ENCODE data around the gene YY1. TPM values are rescaled to one million over a fixed set of nuclear protein-coding genes. Genes with fewer than 3 reads are reported as not detected.

Gene YY1
- total RNA-seq, 2 experiments from 2014 or later = 86.4 to 89.6 TPM

GRCh38 chr14:100317389-100317788, 78.4 kb downstream of the YY1 start:
- H3K27ac Mint-ChIP-seq = peak overlapping the region; percentile 68

GRCh38 chr14:100317912-100318808, 79.2 kb downstream of the YY1 start:
- POLR2A ChIA-PET = no interaction called here
- DNase-seq (peak; percentile 83), ATAC-seq (ENCODE audit: low read depth) (peak; percentile 95)
- no peaks in the 10 kb centered on the region for H3K9me3 Mint-ChIP-seq
- peak overlapping the region; percentile 68 for H3K27ac Mint-ChIP-seq
- H3K4me3 Mint-ChIP-seq = peak overlapping the region; percentile 78
- peaks cover 7% of the 10 kb centered on the region for H3K4me1 Mint-ChIP-seq
- H3K36me3 Mint-ChIP-seq = no peaks in the 10 kb centered on the region
- no peaks in the 10 kb centered on the region for H3K27me3 Mint-ChIP-seq

More at GRCh38 chr14:100317389-100317788, 78.4 kb downstream of the YY1 start:
- no peaks in the 10 kb centered on the region for H3K36me3 Mint-ChIP-seq
- peaks cover 7% of the 10 kb centered on the region for H3K4me1 Mint-ChIP-seq
- DNase-seq (no peak), ATAC-seq (ENCODE audit: low read depth) (no peak)
- peaks cover 4% of the 10 kb centered on the region for H3K27me3 Mint-ChIP-seq
- POLR2A ChIA-PET = no interaction called here
- H3K9me3 Mint-ChIP-seq = no peaks in the 10 kb centered on the region
- peak overlapping the region; percentile 78 for H3K4me3 Mint-ChIP-seq

GRCh38 chr14:100320157-100320856, 81.4 kb downstream of the YY1 start:
- POLR2A ChIA-PET = interaction anchor here (0.7 kb wide), 1 partner anchor 18 kb away, joined by 3 read pairs; no protein-coding TSS in a partner anchor
- H3K4me3 Mint-ChIP-seq = no peak overlapping the region
- H3K27ac Mint-ChIP-seq = no peak overlapping the region
- ATAC-seq (ENCODE audit: low read depth) (no peak), DNase-seq (no peak)
- H3K4me1 Mint-ChIP-seq = peaks cover 7% of the 10 kb centered on the region
- no peaks in the 10 kb centered on the region for H3K27me3 Mint-ChIP-seq
- H3K36me3 Mint-ChIP-seq = no peaks in the 10 kb centered on the region
- no peaks in the 10 kb centered on the region for H3K9me3 Mint-ChIP-seq

- no peaks in the 10 kb centered on the region for H3K36me3 Mint-ChIP-seq
- no peaks in the 10 kb centered on the region for H3K27me3 Mint-ChIP-seq
- POLR2A ChIA-PET = no interaction called here
- no peak overlapping the region for H3K27ac Mint-ChIP-seq
- ATAC-seq (ENCODE audit: low read depth) (no peak), DNase-seq (no peak)
- no peak overlapping the region for H3K4me3 Mint-ChIP-seq
- no peaks in the 10 kb centered on the region for H3K9me3 Mint-ChIP-seq
- H3K4me1 Mint-ChIP-seq = peaks cover 7% of the 10 kb centered on the region
These were observed 82.7 kb downstream of the YY1 start for GRCh38 chr14:100321473-100322137.

GRCh38 chr14:100322138-100322957, 83.4 kb downstream of the YY1 start:
- no peak overlapping the region for H3K4me3 Mint-ChIP-seq
- no peaks in the 10 kb centered on the region for H3K27me3 Mint-ChIP-seq
- POLR2A ChIA-PET = no interaction called here
- H3K4me1 Mint-ChIP-seq = peaks cover 7% of the 10 kb centered on the region
- ATAC-seq (ENCODE audit: low read depth) (no peak), DNase-seq (no peak)
- H3K36me3 Mint-ChIP-seq = no peaks in the 10 kb centered on the region
- H3K9me3 Mint-ChIP-seq = no peaks in the 10 kb centered on the region
- H3K27ac Mint-ChIP-seq = no peak overlapping the region

- Mint-ChIP-seq H3K27me3 (no peaks in the 10 kb centered on the region), H3K4me3 (no peak within 1 kb of the TSS), H3K9me3 (no peaks in the 10 kb centered on the region), H3K27ac (no peak within 1 kb of the TSS), H3K4me1 (peaks cover 4% of the 10 kb centered on the region), H3K36me3 (no peaks in the 10 kb centered on the region)
- ATAC-seq (ENCODE audit: low read depth) = no peak
- DNase-seq = no peak
- POLR2A ChIA-PET = no interaction called here
These were observed 84.4 kb downstream of the YY1 start, which contains the start of gene SLC25A47 for GRCh38 chr14:100323121-100323941. TSS of gene SLC25A47 (plus strand) at chr14:100323339. CDS start at chr14:100323415, 76 bp downstream.

GRCh38 chr14:100323942-100324307, 85.0 kb downstream of the YY1 start:
- POLR2A ChIA-PET = no interaction called here
- no peak overlapping the region for H3K27ac Mint-ChIP-seq
- peaks cover 4% of the 10 kb centered on the region for H3K4me1 Mint-ChIP-seq
- no peaks in the 10 kb centered on the region for H3K36me3 Mint-ChIP-seq
- DNase-seq (no peak), ATAC-seq (ENCODE audit: low read depth) (no peak)
- no peaks in the 10 kb centered on the region for H3K9me3 Mint-ChIP-seq
- H3K27me3 Mint-ChIP-seq = no peaks in the 10 kb centered on the region
- no peak overlapping the region for H3K4me3 Mint-ChIP-seq

- Mint-ChIP-seq H3K4me1 (peaks cover 1% of the 10 kb centered on the region), H3K9me3 (no peaks in the 10 kb centered on the region), H3K27me3 (no peaks in the 10 kb centered on the region), H3K27ac (no peak overlapping the region), H3K4me3 (no peak overlapping the region), H3K36me3 (no peaks in the 10 kb centered on the region)
- POLR2A ChIA-PET = no interaction called here
- ATAC-seq (ENCODE audit: low read depth) (no peak), DNase-seq (no peak)
These were observed 86.3 kb downstream of the YY1 start for GRCh38 chr14:100325231-100325632.

- Mint-ChIP-seq H3K9me3 (no peaks in the 10 kb centered on the region), H3K4me3 (no peak overlapping the region), H3K27me3 (no peaks in the 10 kb centered on the region), H3K36me3 (no peaks in the 10 kb centered on the region), H3K27ac (no peak overlapping the region), H3K4me1 (no peaks in the 10 kb centered on the region)
- no peak for ATAC-seq (ENCODE audit: low read depth)
- no peak for DNase-seq
- POLR2A ChIA-PET = no interaction called here
These were observed 87.0 kb downstream of the YY1 start for GRCh38 chr14:100325958-100326357.

GRCh38 chr14:100327128-100327527, 88.2 kb downstream of the YY1 start:
- no peak for ATAC-seq (ENCODE audit: low read depth)
- Mint-ChIP-seq H3K36me3 (peaks cover 2% of the 10 kb centered on the region), H3K27me3 (no peaks in the 10 kb centered on the region), H3K4me3 (no peak overlapping the region), H3K9me3 (no peaks in the 10 kb centered on the region), H3K27ac (no peak overlapping the region), H3K4me1 (no peaks in the 10 kb centered on the region)
- no peak for DNase-seq
- POLR2A ChIA-PET = no interaction called here

- no peak overlapping the region for H3K4me3 Mint-ChIP-seq
- H3K27me3 Mint-ChIP-seq = no peaks in the 10 kb centered on the region
- H3K27ac Mint-ChIP-seq = no peak overlapping the region
- H3K36me3 Mint-ChIP-seq = peaks cover 2% of the 10 kb centered on the region
- POLR2A ChIA-PET = no interaction called here
- no peak for DNase-seq
- no peaks in the 10 kb centered on the region for H3K4me1 Mint-ChIP-seq
- H3K9me3 Mint-ChIP-seq = no peaks in the 10 kb centered on the region
- no peak for ATAC-seq (ENCODE audit: low read depth)
These were observed 89.7 kb downstream of the YY1 start for GRCh38 chr14:100328495-100329163.
